H1 (cell line): ENCODE results near the gene ARHGAP23. TPM values are rescaled to one million over a fixed set of nuclear protein-coding genes. Genes with fewer than 3 reads are reported as not detected.
"Not testable (repeated sequence)": the region's sequence is repeated elsewhere in the genome, so short reads cannot be mapped to it uniquely, and the experiment has no call there.

Experiments used
- CTCF ChIA-PET: fragments of 300-600 bp; sonication (Branson Sonifier 250); formaldehyde crosslinking; loops from one replicate; lab custom pipeline; 2021; ENCODE audit not compliant: partially characterized antibody; lab: Charles Lee
- POLR2A ChIA-PET: fragments of 300-600 bp; sonication (Branson Sonifier 250); formaldehyde crosslinking; loops from one replicate; lab custom pipeline; 2021; ENCODE audit warnings: inconsistent platforms; ENCODE audit not compliant: partially characterized antibody; lab: Charles Lee
- DNase-seq, 2 experiments: peaks; one replicate each; pipeline versions ENCODE4 v3.0.0 to v3.0.0-alpha.2; 2010 to 2022; ENCODE audit warnings: low spot score in 2 of 2, low read depth in 1 of 2, mixed read lengths in 1 of 2
- FAIRE-seq: peaks from 2 replicates; lab custom pipeline; 2011; peaks lifted over from hg19 to GRCh38; lab: Jason Lieb, UNC
- H2AFZ ChIP-seq: 2 replicates; pipeline ENCODE4 v1.8.1; 2012; ENCODE audit warnings: low read length, inconsistent platforms
- H2AK5ac ChIP-seq: 2 replicates; pipeline ENCODE4 v1.6.1; 2013; ENCODE audit warnings: low read depth, low read length
- H2BK120ac ChIP-seq: replicated peaks from 2 replicates; pipeline ENCODE3; 2013; ENCODE audit warnings: low read depth, low read length, inconsistent platforms
- H2BK12ac ChIP-seq: 2 replicates; pipeline ENCODE4 v1.6.1; 2013; ENCODE audit warnings: low read depth, low read length
- H2BK15ac ChIP-seq: 2 replicates; pipeline ENCODE4 v1.6.1; 2013; ENCODE audit warnings: low read length
- H2BK20ac ChIP-seq: 2 replicates; pipeline ENCODE4 v1.6.1; 2013; ENCODE audit warnings: low read length
- H2BK5ac ChIP-seq: 2 replicates; pipeline ENCODE4 v1.6.1; 2013; ENCODE audit warnings: low read depth, low read length
- H3K14ac ChIP-seq: 2 replicates; pipeline ENCODE4 v1.6.1; 2013; ENCODE audit warnings: inconsistent platforms; ENCODE audit not compliant: insufficient read length
- H3K18ac ChIP-seq: 2 replicates; pipeline ENCODE4 v1.6.1; 2013; ENCODE audit warnings: low read length; ENCODE audit errors: extremely low read depth
- H3K23ac ChIP-seq: 2 replicates; pipeline ENCODE4 v1.6.1; 2013; ENCODE audit warnings: inconsistent platforms; ENCODE audit not compliant: insufficient read length
- H3K23me2 ChIP-seq: 2 replicates; pipeline ENCODE4 v1.6.1; 2013; ENCODE audit warnings: low read depth, low read length
- H3K27ac ChIP-seq: 2 replicates; pipeline ENCODE4 v1.6.1; 2011; ENCODE audit warnings: low read depth, low read length, inconsistent platforms
- H3K27me3 ChIP-seq, 4 experiments: replicated peaks in 1 of 4; 1 replicate in 1 of 4; 2 replicates in 3 of 4; pipeline versions ENCODE4 v1.6.1 to v1.8.1; 2011 to 2013; ENCODE audit warnings: low read length in 3 of 4, mild to moderate bottlenecking in 3 of 4, inconsistent platforms in 2 of 4, mixed read lengths in 2 of 4, moderate library complexity in 1 of 4; ENCODE audit not compliant: control insufficient read depth in 3 of 4, insufficient read depth in 3 of 4; ENCODE audit errors: extremely low read depth in 1 of 4
- H3K36me3 ChIP-seq, 4 experiments: 2 replicates each; pipeline versions ENCODE4 v1.6.1 to v1.8.1; 2011 to 2013; ENCODE audit warnings: mild to moderate bottlenecking in 4 of 4, low read length in 3 of 4, moderate library complexity in 2 of 4, control low read depth in 1 of 4, inconsistent platforms in 1 of 4; ENCODE audit not compliant: insufficient read depth in 4 of 4, control insufficient read depth in 2 of 4
- H3K4ac ChIP-seq: replicated peaks from 2 replicates; pipeline ENCODE3; 2013; ENCODE audit warnings: low read length, low read depth, mixed read lengths, inconsistent platforms; ENCODE audit not compliant: insufficient read length
- H3K4me1 ChIP-seq, 4 experiments: replicated peaks in 1 of 4; 1 replicate in 1 of 4; 2 replicates in 3 of 4; pipeline versions ENCODE4 v1.6.1 to v1.8.1; 2011 to 2013; ENCODE audit warnings: low read length in 3 of 4, inconsistent platforms in 2 of 4, mixed read lengths in 1 of 4; ENCODE audit not compliant: insufficient read depth in 4 of 4, control insufficient read depth in 3 of 4
- H3K4me2 ChIP-seq, 2 experiments: 2 replicates each; pipeline versions ENCODE4 v1.6.1 to v1.8.1; 2011 to 2013; ENCODE audit warnings: low read depth in 2 of 2, low read length in 2 of 2, control low read depth in 1 of 2, inconsistent platforms in 1 of 2, mild to moderate bottlenecking in 1 of 2; ENCODE audit not compliant: insufficient read depth in 1 of 2
- H3K4me3 ChIP-seq, 4 experiments: fragments of 200-600, 300-600 bp in 1 of 4; sonication (generic), shearing (Covaris generic), sonication (Bioruptor Twin) in 1 of 4; 2 replicates each; pipeline versions ENCODE4 v1.5.1 to v1.8.1; 2011 to 2016; ENCODE audit warnings: low read length in 4 of 4, low read depth in 3 of 4, control low read depth in 2 of 4, inconsistent platforms in 2 of 4, mild to moderate bottlenecking in 2 of 4, mixed read lengths in 1 of 4, moderate library complexity in 1 of 4; ENCODE audit not compliant: insufficient read depth in 2 of 4; ENCODE audit errors: extremely low read depth in 1 of 4
- H3K56ac ChIP-seq: replicated peaks from 2 replicates; pipeline ENCODE3; 2013; ENCODE audit warnings: low read depth, mild to moderate bottlenecking, mixed read lengths, low read length, inconsistent platforms; ENCODE audit not compliant: insufficient read length
- H3K79me1 ChIP-seq: 2 replicates; pipeline ENCODE4 v1.6.1; 2013; ENCODE audit warnings: low read depth, low read length, control low read depth
- H3K79me2 ChIP-seq, 2 experiments: 2 replicates each; pipeline versions ENCODE4 v1.6.1 to v1.8.1; 2012 to 2013; ENCODE audit warnings: low read length in 2 of 2, mild to moderate bottlenecking in 2 of 2, inconsistent platforms in 1 of 2; ENCODE audit not compliant: insufficient read depth in 2 of 2, control insufficient read depth in 1 of 2
- H3K9ac ChIP-seq, 4 experiments: replicated peaks in 1 of 4; 1 replicate in 1 of 4; 2 replicates in 3 of 4; pipeline versions ENCODE4 v1.6.1 to v1.8.1; 2011 to 2013; ENCODE audit warnings: low read depth in 3 of 4, low read length in 3 of 4, control low read depth in 2 of 4, mild to moderate bottlenecking in 2 of 4, moderate library complexity in 2 of 4, inconsistent platforms in 1 of 4; ENCODE audit errors: extremely low read depth in 1 of 4
- H3K9me3 ChIP-seq, 2 experiments: 2 replicates each; pipeline versions ENCODE4 v1.6.1 to v1.8.1; 2012 to 2013; ENCODE audit warnings: mild to moderate bottlenecking in 2 of 2, moderate library complexity in 2 of 2, control low read depth in 1 of 2, inconsistent platforms in 1 of 2, low read depth in 1 of 2, low read length in 1 of 2, mixed read lengths in 1 of 2; ENCODE audit not compliant: insufficient read depth in 2 of 2
- H4K20me1 ChIP-seq, 2 experiments: replicated peaks in 1 of 2; 2 replicates each; pipeline versions ENCODE3 to v1.8.1; 2011 to 2013; ENCODE audit warnings: inconsistent platforms in 2 of 2, low read length in 2 of 2, mild to moderate bottlenecking in 1 of 2; ENCODE audit not compliant: insufficient read depth in 2 of 2, control insufficient read depth in 1 of 2
- H4K5ac ChIP-seq: 2 replicates; pipeline ENCODE4 v1.6.1; 2013; ENCODE audit warnings: low read length, low read depth, mixed read lengths, inconsistent platforms; ENCODE audit not compliant: insufficient read length
- H4K8ac ChIP-seq: 2 replicates; pipeline ENCODE4 v1.8.0; 2013; ENCODE audit warnings: mild to moderate bottlenecking, moderate library complexity, low read length, inconsistent platforms; ENCODE audit not compliant: insufficient read depth; ENCODE audit errors: extremely low read depth
- H4K91ac ChIP-seq: replicated peaks from 2 replicates; pipeline ENCODE3; 2013; ENCODE audit warnings: low read length, mixed read lengths, inconsistent platforms; ENCODE audit not compliant: insufficient read length
- WGBS, 2 experiments: shearing (Covaris generic) in 1 of 2; methylation state at CpG; one replicate each; pipeline versions ENCODE4 v1.1.6 to v1.1.7; 2013 to 2015; ENCODE audit warnings: low lambda C conversion rate in 2 of 2, mixed read lengths in 2 of 2, inconsistent platforms in 1 of 2, low coverage in 1 of 2, missing lambda C conversion rate in 1 of 2; ENCODE audit not compliant: insufficient replicate concordance in 2 of 2, insufficient coverage in 1 of 2, insufficient read length in 1 of 2; ENCODE audit errors: extremely low coverage in 1 of 2, missing lambda C conversion rate in 1 of 2; 5-methylcytosine and 5-hydroxymethylcytosine counted together
- polyA plus RNA-seq, 7 experiments: library from polyadenylated mRNA; depleted of rRNA in 3 of 7; stranded (reverse) in 5 of 7; unstranded in 2 of 7; fragments of >200 nt in 5 of 7; fragments of 200-250 nt in 2 of 7; gene quantifications; 1 replicate in 5 of 7; 2 replicates in 1 of 7; 4 replicates in 1 of 7; pipeline versions ENCODE4 v1.2.1 to v1.2.3, GENCODE V29; 2011 to 2013; ENCODE audit warnings: missing spikeins in 2 of 7, mixed read lengths in 2 of 7
- total RNA-seq: library from RNA; stranded (reverse); fragmentation: NEBNext Ultra II Directional; extraction: Animal tissue kit (Norgen Biotek cat#: 25700); gene quantifications from 2 replicates; pipeline ENCODE4 v1.2.1, GENCODE V29; 2021

The ARHGAP23 gene
- total and polyA plus RNA-seq, 2 of the 8 experiments (the other 6 are each of a cell fraction or from before 2014, with no cell fraction given), result 16.3 to 107 TPM

DNA sequence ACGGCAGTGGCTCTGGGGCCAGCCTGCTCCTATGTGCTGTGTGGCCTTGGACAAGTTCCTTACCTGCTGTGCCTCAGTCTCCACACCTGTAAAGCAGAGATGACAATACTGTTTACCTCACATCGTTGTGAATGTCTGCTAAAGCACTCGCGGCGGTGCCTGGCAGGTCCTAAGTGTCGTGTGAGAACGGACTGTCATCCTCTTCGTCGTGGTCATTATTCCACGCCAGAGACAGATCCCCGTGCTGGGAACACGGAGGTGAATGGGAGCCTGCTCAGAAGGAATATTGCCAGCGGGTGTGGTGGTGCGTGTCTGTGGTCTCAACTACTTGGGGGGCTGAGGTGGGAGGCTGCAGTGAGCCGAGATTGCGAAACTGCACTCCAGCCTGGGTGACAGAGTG, 65.9 kb downstream of the ARHGAP23 start:
- H2BK20ac ChIP-seq, H2AK5ac ChIP-seq, H4K91ac ChIP-seq, H3K4me1 ChIP-seq, H3K9ac ChIP-seq, H3K56ac ChIP-seq, H4K5ac ChIP-seq, H3K4me3 ChIP-seq, H3K23me2 ChIP-seq, H3K4me2 ChIP-seq, H3K23ac ChIP-seq, H2BK120ac ChIP-seq, H2BK15ac ChIP-seq, H4K8ac ChIP-seq, FAIRE-seq, H3K9me3 ChIP-seq, H3K27ac ChIP-seq, H2AFZ ChIP-seq, H3K79me2 ChIP-seq, H3K79me1 ChIP-seq, H2BK12ac ChIP-seq, POLR2A ChIA-PET, H3K14ac ChIP-seq, H2BK5ac ChIP-seq, DNase-seq, H3K18ac ChIP-seq, H4K20me1 ChIP-seq, H3K27me3 ChIP-seq, H3K4ac ChIP-seq: not testable (repeated sequence)
- H3K36me3 ChIP-seq, result peaks cover 2 to 35% (median 12%) of the 10 kb centered on the region in 4 experiments; a peak in 7 of 8 replicates
- CTCF ChIA-PET, result interaction anchor here (1.4 to 2.3 kb wide), 3 partner anchors 18 to 175 kb away, joined by 3 to 6 read pairs (median 3); no protein-coding TSS in a partner anchor
- WGBS, 2 experiments, result 87% methylated on average over 16 of the region's 16 CpGs; no CpG with 5 or more reads in 1 of the 2 experiments

- FAIRE-seq, result not testable (repeated sequence)
Measured at GRCh38 chr17:38497656-38498055, 69.4 kb downstream of the ARHGAP23 start.

More at GRCh38 chr17:38497656-38498055, 69.4 kb downstream of the ARHGAP23 start:
- H4K5ac ChIP-seq, H3K56ac ChIP-seq, H2AK5ac ChIP-seq, H2BK15ac ChIP-seq, H3K23ac ChIP-seq, H3K18ac ChIP-seq, H2BK12ac ChIP-seq, H3K4me3 ChIP-seq, H4K91ac ChIP-seq, H3K14ac ChIP-seq, H3K27ac ChIP-seq, H2AFZ ChIP-seq, H2BK20ac ChIP-seq, POLR2A ChIA-PET, H3K4me1 ChIP-seq, H3K79me2 ChIP-seq, H3K4ac ChIP-seq, H3K23me2 ChIP-seq, H4K20me1 ChIP-seq, H2BK120ac ChIP-seq, DNase-seq, H3K9me3 ChIP-seq, H3K27me3 ChIP-seq, H4K8ac ChIP-seq, H3K9ac ChIP-seq, H2BK5ac ChIP-seq, H3K79me1 ChIP-seq, H3K4me2 ChIP-seq: not testable (repeated sequence)
- 84% methylated on average over 9 of the region's 10 CpGs; no CpG with 5 or more reads in 1 of the 2 experiments for WGBS, 2 experiments
- peaks cover 2 to 24% (median 9%) of the 10 kb centered on the region in 4 experiments; a peak in 7 of 8 replicates for H3K36me3 ChIP-seq
- CTCF ChIA-PET, result interaction anchor here (0.9 to 4.8 kb wide), 9 partner anchors 37 to 263 kb away, joined by 3 to 25 read pairs (median 4); no protein-coding TSS in a partner anchor
